ENCODE data around the gene TNFSF15.

TNFSF15 gene

DNA sequence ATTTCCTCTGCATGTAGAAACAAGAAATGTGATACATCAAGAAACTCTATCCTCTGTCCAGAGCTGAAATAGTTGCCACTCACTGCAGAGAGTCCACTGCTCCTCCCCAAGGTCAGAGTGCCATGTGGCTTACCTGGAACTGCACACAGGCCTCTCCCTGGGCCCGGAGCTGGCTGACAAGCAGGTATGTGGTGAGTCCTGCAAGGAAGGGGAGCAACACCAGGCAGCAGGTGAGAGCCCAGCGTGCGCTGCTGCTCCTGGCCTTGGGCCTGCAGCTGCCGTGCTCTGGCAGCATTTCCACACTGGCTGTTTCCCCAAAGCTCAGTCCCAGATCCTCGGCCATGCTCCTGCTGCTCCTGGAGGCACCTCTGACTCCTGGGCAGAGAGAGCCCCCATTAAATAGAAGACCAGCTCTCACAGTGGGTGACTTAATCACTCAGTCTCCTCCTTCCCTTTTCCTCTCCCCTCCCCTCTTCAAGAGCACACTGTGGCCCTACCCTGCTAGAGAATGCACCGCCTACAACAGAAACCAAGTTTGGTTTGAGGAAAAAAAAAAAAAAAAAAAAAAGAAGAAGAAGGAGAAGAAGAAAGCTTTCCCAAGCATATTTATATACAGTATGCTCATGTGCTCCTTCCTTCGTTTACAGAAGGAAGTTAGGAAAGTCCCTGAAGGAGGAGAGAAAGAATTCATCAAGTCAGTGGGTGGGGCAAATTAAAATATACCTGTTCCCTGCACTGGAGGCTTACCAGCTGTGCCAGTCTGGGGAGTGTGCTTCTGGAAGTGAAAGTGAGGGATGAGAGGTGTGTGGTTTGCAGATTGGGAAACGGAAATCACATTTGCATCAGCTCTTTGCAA, at the start of gene TNFSF15:
TNFSF15 (minus strand) TSS at position 370 of the 856 bp plus-strand sequence; CDS start at position 343, 27 bp downstream.
- DNase-seq: no peak

DNA sequence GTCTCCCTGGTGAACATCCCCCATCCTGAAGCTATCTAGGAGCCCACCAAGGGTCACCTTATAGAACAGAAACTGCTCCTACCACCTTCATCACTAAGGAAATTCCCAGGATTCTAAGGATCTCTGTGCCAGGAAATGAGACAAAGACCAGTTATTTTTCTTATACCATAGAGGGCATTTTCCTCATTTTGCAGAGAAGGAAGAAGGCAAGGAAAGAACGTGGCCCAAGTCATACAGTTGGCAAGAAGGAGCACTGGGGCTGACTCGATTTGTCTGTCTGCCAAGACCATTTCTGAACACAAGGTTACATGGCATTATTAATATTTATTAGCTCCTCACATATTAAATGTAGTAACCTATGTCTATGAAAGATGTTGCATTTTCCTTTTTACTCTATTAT, 49.6 kb upstream of the TNFSF15 start:
- DNase-seq: no peak

DNA sequence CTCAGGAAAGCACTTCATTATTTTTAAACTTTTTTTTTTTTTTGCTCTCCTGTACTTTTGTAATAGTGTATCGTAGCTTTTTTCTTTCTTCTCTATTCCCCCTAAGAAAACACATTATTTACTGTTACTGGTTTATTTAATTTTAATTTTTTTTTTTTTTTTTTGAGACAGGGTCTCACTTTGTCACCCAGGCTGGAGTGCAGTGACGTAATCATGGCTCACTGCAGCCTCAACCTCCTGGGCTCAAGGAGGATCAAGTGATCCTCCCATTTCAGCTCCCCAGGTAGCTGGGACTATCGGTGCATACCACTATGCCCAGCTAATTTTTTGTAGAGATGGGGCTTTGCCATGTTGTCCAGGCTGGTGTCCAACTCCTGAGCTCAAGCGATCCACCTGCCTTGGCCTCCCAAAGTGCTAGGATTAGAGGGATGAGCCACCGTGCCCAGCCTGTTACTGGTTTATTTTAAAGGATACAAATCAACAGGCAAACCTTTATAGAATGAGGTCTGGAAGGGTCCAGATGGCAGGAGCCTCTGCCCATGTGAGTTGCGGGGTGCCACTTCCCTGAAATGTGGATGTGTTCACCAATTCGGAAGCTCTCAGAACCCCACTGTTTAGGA, 49.0 kb upstream of the TNFSF15 start:
- no peak for DNase-seq

DNA sequence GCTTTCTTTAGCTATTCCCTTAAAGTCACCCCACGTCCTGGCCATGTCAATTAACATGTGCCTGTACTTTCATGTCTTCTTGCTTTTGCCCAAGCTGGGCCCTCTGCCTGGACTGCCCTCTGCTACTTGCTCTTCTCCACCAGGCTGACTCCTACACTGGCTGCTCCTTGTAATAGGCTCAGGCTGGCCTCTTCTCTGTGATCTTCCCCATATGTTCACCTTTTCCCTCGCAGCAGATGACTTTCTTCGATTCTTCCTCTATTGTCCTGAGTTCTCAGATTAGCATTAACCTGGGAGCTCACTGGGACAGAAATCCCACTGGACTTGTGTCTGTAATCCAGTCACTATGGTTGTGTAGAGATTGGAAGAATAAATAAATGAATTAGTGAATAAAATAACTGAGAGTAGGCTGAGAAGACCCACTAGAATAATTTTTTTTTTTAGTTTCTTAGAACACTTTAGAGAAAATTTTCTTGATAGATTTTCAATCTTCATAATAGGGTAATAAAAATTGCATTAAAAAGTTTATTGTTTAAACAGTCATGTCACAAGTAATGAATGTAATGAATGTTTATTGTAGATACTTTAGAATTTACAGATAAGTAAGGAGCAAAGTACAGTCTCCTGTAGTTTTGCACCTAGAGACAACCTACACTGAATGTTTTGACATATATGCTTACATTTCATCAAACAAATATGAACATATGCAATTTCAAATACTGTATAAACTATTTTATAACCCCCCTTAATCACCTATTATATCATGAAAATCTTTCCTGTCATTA, 47.4 kb upstream of the TNFSF15 start:
- no peak for DNase-seq

DNA sequence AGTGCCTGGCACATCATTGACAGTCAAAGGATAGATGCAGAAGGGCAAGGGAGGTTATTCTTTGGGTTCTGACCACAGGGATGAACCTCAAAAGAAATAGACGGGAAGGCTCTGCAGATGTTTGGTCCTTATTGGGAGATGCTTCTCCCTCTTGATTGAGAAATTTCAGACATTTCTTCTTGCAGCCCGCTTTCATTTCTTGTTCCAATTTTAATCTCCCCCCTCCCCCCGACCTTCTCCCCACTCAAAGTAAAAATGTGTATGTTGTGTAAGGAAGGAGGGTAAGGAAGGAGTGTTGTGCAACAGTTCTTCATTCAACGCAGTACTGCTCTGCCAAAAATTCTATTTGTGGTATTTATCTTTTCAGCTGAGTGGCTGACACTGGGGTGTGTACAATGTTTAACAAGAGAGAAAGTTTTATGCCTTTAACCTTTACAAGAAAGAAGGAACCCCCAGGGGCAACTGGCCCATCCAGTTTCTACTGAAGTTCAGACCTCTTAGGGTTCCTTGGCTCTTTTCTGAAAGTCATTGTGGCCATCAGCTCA, 46.3 kb upstream of the TNFSF15 start:
- no peak for DNase-seq

DNA sequence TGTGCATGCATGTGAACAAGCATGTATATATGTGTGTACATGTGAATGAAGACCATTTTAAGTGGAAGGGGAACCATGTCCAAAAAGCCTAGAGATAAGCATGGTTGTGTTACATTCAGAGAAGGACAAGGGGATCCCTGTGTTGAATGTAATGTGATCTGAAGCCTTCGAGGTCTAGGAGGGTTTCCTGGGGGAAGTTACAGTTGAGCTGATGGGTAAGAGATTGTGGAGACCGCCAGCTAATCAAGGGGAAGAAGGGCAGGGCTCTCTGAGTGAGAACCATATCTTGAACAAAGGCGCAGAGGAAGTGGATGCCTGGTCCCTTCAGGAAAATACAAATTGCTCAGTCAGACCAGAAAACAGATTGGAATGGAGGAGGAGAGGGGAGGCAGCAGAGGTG, 45.5 kb upstream of the TNFSF15 start:
- DNase-seq: no peak

DNA sequence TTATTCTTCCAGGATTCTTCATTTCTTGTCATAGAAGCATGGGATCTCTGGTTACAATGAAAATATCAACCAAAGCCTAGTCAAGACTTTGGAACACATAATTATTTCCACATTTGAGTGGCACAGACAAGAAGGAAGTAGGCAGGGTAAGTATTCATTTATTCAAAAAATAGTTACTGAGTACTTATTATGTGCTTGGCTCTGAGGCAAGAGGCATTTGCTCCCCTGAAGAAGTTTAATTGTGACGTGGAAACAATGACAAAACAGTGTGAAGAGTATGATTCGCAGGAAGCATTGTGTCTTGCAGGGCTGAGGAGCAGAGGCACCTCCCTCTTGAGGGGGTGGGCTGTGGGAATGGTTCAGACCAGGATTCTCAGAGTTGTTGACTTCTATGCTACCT, 45.0 kb upstream of the TNFSF15 start:
- no peak for DNase-seq

DNA sequence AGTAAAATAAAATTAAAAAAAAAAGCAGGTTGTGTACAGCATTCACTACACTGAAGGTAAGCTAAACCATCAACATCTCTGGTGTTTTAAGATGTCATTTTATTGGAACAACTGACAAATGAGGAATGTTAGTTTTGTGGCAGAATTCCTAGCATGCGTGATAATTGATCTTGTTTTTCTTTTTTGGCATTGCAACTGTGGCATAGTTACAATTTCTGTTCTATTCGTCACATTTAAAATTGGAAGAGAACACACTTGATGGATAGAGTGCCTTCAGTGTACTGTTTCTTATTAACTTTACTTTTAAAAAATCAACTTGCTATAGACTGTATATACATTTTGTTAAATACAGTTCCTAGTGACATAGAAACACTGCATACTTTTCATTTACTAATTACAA, 43.6 kb upstream of the TNFSF15 start:
- DNase-seq: no peak

DNA sequence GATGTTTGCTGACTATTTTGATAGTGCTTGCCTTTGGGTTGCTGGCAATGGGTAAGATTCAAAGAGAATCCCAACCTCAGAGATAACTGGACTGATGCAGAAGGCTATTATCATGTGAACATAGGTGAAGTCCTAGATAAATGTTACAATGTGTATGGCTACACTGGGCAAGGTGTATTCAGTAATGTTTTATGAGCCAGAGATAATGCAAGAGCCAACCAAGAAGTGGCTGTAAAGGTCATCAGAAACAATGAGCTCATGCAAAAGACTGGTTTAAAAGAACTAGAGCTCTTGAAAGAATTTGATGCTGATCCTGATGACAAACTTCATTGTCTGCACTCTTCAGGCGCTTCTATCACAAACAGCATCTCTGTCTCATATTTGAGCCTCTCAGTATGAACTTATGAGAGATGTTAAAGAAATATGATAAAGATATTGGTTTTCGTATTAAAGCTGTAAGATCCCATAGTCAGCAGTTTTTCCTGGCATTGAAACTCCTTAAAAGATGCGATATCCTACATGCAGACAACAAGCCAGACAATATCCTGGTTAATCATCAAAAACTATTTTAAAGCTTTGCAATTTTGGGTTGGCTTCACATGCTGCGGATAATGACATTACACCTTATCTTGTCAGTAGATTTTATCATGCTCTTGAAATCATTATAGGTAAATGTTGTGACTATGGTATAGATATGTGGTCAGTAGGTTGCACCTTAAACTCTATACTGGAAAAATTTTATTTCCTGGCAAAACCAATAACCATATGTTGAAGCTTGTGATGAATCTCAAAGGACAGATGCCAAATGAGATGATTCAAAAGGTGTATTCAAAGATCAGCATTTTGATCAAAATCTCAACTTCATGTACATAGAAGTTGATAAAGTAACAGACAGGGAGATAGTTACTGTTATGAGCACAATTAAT, 41.9 kb upstream of the TNFSF15 start:
- no peak for DNase-seq

DNA sequence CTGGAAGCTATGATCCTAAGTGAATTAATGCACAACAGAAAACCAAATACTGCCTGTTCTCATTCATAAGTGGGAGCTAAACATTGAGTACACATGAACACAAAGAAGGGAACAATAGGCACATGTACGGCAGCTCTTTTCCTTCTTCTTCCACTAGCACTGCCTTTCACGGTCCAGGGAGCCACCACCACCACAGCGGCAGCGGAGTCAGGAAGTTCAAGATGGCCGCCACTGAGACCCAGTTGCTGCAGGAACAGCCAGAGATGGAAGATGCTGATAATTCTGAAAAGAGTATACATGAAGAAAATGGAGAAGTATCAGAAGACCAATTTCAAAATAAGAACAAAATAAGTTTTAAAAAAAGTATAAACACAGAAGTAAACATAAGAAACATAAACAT, 39.5 kb upstream of the TNFSF15 start:
- no peak for DNase-seq

DNA sequence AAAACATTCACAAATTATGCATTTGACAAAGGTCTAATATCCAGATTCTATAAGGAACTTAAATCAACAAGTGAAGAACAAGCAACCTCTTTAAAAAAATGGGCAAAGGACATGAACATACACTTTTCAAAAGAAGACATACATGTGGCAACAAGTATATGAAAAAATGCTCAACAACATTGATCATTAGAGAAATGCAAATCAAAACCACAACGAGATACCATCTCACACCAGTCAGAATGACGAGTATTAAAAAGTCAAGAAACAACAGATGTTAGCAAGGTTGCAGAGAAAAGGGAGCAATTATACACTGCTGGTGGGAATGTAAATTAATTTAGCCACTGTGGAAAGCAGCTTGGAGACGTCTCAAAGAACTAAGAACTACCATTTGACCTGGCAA, 38.9 kb upstream of the TNFSF15 start:
- DNase-seq: no peak

DNA sequence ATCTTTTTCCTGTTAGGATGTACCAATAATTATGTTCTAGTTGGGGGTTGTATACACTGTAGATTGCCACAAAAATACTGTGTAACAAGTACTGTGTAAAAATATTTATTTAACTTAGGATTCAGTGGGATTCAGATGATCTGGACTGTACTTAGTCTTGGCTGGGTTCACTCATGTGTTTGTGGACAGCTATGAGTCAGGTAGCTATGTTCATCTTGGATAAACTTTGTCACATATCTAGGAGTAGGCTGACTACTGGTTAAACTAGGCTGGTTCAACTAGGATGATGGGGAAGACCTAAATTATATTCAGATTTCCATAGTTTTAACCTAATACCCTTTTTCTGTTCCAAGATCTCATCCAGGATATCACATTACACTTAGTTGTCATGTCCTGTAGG, 32.1 kb upstream of the TNFSF15 start:
- no peak for DNase-seq

DNA sequence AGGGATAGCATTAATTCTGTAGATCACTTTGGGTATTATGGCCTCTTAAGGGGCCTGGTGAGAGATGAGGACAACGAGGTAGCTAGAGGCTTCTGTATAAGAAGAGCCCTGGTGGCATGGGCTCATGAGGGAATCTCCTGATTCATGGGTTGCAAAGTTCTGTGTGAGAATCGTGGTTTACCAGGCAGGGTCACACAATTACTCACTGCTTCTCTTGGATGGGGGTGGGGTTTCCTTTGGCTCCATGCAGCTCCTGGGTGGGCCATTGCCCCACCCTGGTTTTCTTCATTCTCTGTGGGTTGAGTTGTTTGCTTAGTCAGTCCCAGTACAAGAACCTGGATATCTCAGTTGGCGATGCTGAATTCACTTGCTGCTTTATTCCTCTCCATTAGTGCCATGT, 30.9 kb upstream of the TNFSF15 start:
- no peak for DNase-seq

DNA sequence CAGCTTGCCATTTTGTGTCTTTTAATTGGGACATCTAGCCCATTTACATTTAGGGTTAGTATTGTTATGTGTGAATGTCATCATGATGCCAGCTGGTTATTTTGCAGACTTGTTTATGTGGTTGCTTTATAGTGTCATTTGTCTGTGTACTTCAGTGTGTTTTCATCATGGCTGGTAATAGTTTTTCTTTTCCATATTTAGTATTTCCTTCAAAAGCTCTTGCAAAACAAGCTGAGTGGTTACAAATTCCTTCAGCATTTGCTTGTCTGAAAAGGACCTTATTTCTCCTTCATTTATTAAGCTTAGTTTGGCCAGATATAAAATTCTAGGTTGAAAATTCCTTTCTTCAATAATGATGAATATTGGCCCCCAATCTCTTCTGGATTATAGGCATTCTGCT, 28.5 kb upstream of the TNFSF15 start:
- no peak for DNase-seq

DNA sequence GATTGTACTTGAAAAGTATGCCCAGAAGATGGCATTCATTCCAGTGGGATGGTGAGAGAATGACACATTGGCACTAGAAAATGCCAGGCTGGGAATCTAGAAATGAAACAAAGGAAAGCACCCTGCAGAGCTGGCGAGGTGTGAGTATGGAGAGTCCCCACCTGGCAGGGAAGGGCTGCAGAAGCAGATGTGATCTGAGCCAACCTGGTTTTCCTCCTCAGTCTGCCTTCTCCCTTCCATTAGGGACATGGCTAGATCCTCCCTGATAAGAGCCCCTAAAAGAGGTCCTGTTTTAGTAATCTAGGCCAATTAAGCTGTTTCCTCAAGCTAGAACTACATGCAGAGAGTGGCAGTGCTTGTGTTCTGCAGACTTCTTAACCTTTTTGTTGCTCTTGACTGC, 24.7 kb upstream of the TNFSF15 start:
- DNase-seq: no peak

DNA sequence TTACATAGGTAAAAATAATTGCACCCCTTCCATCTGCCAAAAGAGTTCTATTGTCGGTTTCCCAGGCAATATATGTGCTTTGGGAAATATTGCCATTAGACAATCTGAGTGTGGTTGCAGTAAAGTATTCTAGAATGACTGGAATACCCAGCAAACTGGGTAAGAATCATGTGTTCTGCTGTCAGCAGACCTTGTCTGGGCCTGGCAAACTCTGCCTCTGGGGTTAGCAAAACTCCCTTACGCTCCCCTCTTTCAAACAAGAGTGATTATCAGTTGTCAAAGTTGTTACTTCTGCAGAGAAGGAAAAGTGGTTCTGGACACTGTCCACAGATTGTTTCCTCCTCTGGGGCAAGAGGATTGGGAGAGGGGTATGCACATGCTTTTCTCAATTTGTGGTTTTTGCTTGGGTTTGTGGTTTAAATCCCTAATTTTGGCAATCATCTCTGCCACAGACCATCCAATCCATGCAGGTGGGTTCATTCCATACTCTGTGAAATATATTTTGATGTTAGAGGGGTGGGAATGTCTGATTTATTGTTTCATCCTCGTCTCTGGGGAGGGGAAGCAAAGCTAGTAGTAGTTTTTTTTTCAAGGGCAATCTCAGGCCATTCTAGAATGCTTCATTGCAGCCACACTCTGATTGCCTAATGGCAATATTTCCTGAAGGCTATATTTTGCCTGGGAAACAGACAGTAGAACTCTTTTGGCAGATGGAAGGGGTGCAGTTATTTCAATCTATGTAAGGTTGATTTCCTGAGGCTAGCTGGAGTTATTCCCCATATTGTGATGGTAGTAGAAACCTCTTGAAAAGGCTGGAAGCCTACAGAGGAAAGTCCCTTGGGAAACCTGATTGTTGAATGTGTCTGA, 24.0 kb upstream of the TNFSF15 start:
- DNase-seq: no peak

DNA sequence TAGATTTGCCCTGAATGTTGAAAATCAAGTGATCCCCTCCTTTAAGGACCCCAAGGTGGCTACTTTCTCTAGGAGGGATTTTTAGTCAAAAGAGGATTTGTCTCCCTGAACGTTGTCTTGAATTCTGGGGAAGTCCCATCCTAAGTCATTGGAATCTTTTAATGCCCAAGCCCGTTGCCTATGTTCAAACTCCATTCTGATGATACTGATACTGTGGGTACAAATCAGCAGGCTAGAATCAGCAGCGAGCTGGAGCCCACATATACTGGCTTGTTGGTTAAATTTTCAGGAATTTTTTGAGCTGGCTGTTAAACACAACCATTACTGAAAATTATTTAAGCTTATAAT, 22.4 kb upstream of the TNFSF15 start:
- DNase-seq: no peak

DNA sequence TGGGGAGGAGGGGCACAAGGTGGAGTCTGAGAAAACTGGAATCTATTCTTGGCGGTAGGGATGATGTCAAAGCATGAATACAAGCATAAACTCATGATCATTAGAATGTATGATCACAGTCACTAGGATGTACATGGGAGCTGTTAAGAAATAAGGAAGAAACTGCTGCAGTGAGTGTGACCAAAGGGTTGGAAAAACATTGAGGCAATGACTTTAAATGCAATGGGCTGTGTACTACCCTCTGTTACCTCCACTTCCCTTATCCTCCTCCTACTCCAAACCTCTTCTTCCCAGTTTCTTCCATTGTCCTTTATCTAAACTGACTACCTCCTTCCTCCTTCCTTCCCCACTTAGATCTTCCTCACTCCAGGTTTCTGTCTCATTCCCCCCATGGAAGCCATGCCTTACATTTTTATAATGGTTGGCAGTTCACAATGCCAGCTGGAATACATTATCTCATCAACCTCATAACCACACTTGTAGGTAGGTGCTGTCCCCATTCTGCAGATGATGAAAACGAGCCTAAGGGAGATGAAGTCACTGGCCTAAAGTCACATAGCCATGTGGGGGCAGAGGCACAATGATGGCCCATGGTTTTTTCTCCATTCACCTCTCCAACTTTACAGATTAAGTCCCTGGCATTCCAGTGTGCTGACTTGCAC, 21.9 kb upstream of the TNFSF15 start:
- DNase-seq: no peak

DNA sequence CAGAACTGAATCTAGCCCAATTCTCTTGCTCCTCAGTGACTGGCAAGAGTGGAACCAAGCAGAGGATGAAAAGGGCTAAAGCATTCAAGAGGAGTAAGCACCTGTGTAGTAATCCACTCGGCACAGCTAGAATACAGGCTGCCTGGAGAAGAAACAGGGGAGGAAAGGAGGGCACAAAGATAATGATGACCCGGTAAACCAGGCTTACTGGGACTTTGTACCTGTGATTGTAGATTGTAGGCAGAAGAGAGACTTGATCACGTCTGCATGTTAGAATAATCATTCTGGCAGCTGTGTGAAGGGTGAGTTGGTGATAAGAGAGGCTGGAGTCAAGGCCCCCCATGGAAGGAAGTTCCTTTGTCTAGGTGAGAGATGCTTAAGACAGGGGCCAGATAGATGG, 20.6 kb upstream of the TNFSF15 start:
- DNase-seq: no peak

DNA sequence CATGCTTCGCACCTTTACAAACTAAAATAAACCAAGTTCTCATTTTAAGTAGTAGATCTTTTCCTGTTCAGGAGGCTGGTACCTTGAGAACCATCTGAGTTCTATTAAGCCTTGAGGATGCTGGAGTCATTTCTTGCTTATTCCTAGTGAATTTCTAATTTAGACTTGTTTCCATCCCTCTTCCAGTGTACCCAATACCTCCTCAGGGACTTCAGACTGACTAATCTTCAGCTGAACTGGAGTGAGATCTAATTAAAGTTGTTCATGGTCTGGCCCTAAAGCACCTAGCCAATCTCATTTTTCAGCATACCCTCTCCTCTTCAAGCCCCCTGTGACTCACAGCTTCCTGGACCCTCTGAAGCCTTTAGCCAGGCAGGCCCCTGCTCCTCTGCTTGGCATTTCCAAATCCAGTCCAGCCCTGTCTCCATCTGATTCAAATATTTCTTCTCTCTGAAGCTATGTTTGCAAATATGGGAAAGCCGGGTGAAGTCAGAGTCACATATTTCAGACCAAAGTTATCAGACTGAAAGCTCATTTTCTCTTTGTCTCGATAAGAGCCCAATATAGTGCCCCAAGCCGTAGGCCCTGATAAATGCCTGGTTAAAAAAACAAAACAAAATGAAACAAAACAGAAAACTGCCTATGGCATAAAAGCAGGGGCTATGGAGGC, 19.4 kb upstream of the TNFSF15 start:
- DNase-seq: no peak

All from activated CD4-positive, alpha-beta T cell treated with anti-CD3 and anti-CD28 coated beads, Interleukin-2, amount 50 U/mL, for 1 hour (primary cell).